Ovary (tissue), 10 donors: ENCODE measurements around the gene NFKBIA. TPM values are rescaled to one million over a fixed set of nuclear protein-coding genes. Genes with fewer than 3 reads are reported as not detected.

ENCODE experiments used
- DNase-seq, 5 donors: peaks; one replicate each; pipeline ENCODE4 v3.0.0-alpha.2; 2019 to 2020
- H3K27ac ChIP-seq, 2 donors: fragments of 200-600 bp; one replicate each; pipeline versions ENCODE4 v1.5.1 to v1.8.0; 2019 to 2022
- H3K27me3 ChIP-seq: fragments of 200-600 bp; one replicate; pipeline ENCODE4 v1.8.0; 2022
- H3K36me3 ChIP-seq: fragments of 200-600 bp; sonication (generic); one replicate; pipeline ENCODE4 v1.5.1; 2019
- H3K4me1 ChIP-seq: one replicate; pipeline ENCODE4 v1.8.1; 2013; ENCODE audit warnings: mild to moderate bottlenecking, moderate library complexity; ENCODE audit not compliant: insufficient read depth
- H3K4me3 ChIP-seq: fragments of 200-600 bp; sonication (generic); one replicate; pipeline ENCODE4 v1.5.1; 2017
- H3K9me3 ChIP-seq, 2 donors: fragments of 200-600 bp in 1 of 2; sonication (generic) in 1 of 2; one replicate each; pipeline versions ENCODE4 v1.5.1 to v1.8.1; 2013 to 2019; ENCODE audit warnings: mild to moderate bottlenecking in 1 of 2, moderate library complexity in 1 of 2
- CTCF ChIP-seq, 3 donors: fragments of 450-650 bp in 2 of 3; fragments of 200-600 bp in 1 of 3; IDR thresholded peaks; one replicate each; pipeline versions ENCODE4 v1.5.1 to v1.8.0; 2016 to 2022; ENCODE audit warnings: antibody characterized with exemption in 3 of 3, mild to moderate bottlenecking in 1 of 3
- EP300 ChIP-seq: sonication (generic); formaldehyde crosslinking; IDR thresholded peaks from one replicate; pipeline ENCODE4 v1.6.1; 2017; ENCODE audit warnings: antibody characterized with exemption
- POLR2A ChIP-seq: fragments of 450-650 bp; IDR thresholded peaks from one replicate; pipeline ENCODE4 v1.6.1; 2017; ENCODE audit warnings: antibody characterized with exemption, mild to moderate bottlenecking, moderate library complexity
- WGBS, 3 donors: extraction: QIAGEN DNeasy Blood & Tissue Kit in 1 of 3; methylation state at CpG; one replicate each; pipeline versions ENCODE4 v1.1.5 to v1.1.7; 2013 to 2017; 5-methylcytosine and 5-hydroxymethylcytosine counted together
- intact Hi-C, 4 donors: fragments of 100-400 bp; cut with DNase I; formaldehyde crosslinking; loops; one replicate each; pipeline versions ENCODE4 v1.11.0 to v1.15.1; 2022 to 2023
- long read RNA-seq, 3 donors: library from polyadenylated mRNA in 2 of 3; unstranded in 2 of 3; transcript quantifications; one replicate each; pipeline ENCODE4 v2.0.0 and lab custom pipeline, GENCODE V29; 2021 to 2026
- polyA plus RNA-seq, 2 donors: library from polyadenylated mRNA; stranded (reverse); fragments of 200-250 nt in 1 of 2; fragments of 350-450 nt in 1 of 2; fragmentation: Illumina TruSeq in 1 of 2; extraction: RNeasy Lipid Tissue Mini Kit (QIAGEN cat#74804) in 1 of 2; gene quantifications; one replicate each; pipeline ENCODE4 v1.2.3, GENCODE V29; 2013 to 2014
- total RNA-seq, 7 donors: library from RNA; depleted of rRNA in 2 of 7; stranded (reverse); fragments of >200 nt in 2 of 7; fragmentation: NEBNext Ultra II Directional in 3 of 7; extraction: Animal tissue kit (Norgen Biotek cat#: 25700) in 3 of 7; gene quantifications; one replicate each; pipeline versions ENCODE4 v1.1.0 to v1.2.4, GENCODE V29; 2016 to 2023
- donor health status: DM: no; HTN: no; CAD: no; lungs with moderate emphysema.
- donor health status: DM: no; HTN: no; CAD: no.
- donor health status: Bipolar disorder and iron deficiency.
- donor health status: DM: yes; HTN: yes; CAD: no.
- donor health status: DM: no; HTN: no; CAD: no.
- donor health status: DM: yes; HTN: yes; CAD: no.

The NFKBIA gene, protein sequence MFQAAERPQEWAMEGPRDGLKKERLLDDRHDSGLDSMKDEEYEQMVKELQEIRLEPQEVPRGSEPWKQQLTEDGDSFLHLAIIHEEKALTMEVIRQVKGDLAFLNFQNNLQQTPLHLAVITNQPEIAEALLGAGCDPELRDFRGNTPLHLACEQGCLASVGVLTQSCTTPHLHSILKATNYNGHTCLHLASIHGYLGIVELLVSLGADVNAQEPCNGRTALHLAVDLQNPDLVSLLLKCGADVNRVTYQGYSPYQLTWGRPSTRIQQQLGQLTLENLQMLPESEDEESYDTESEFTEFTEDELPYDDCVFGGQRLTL
- total RNA-seq: 1,000 to 10,000 TPM in 1 of 7 donors, 100 to 1,000 TPM in 6; 162 to 1,807 (median 236) TPM
- polyA plus RNA-seq: 100 to 1,000 TPM; 109 to 194 TPM
- long read RNA-seq, donor 1, transcript NFKBIA-201 (6 exons, 1,558 nt): major isoform, 158 of 199 reads
- long read RNA-seq, donor 1, transcript NFKBIA-208 (6 exons, 1,400 nt): minor isoform, 7 of 199 reads
- long read RNA-seq, donor 1, transcript NFKBIA-209 (5 exons, 1,537 nt): minor isoform, 17 of 199 reads
- long read RNA-seq, donor 1, partial matches to known transcripts: 11 of 199 reads
- long read RNA-seq, donor 1, other reads (novel, unspliced or antisense): 6 of 199 reads
- long read RNA-seq, donor 2, transcript NFKBIA-201 (6 exons, 1,558 nt): major isoform, 27 of 36 reads
- long read RNA-seq, donor 2, partial matches to known transcripts: 7 of 36 reads
- long read RNA-seq, donor 2, other reads (novel, unspliced or antisense): 0 of 36 reads
- long read RNA-seq, donor 3, transcript NFKBIA-209 (5 exons, 1,537 nt): minor isoform, 9 of 131 reads
- long read RNA-seq, donor 3, transcript NFKBIA-201 (6 exons, 1,558 nt): major isoform, 107 of 131 reads
- long read RNA-seq, donor 3, partial matches to known transcripts: 9 of 131 reads
- long read RNA-seq, donor 3, other reads (novel, unspliced or antisense): 6 of 131 reads

- Histone ChIP-seq H3K4me3 (peak within 1 kb of the TSS; percentile 95), H3K36me3 (no peaks in the 10 kb centered on the region), H3K4me1 (peaks cover 15% of the 10 kb centered on the region), H3K27ac (peak within 1 kb of the TSS; percentile 96 to 99), H3K27me3 (no peaks in the 10 kb centered on the region), H3K9me3 (no peaks in the 10 kb centered on the region)
- 0 to 1% (median 1%) methylated on average over 24 to 69 of the region's 69 CpGs for WGBS, 3 donors
- intact Hi-C loops: loop anchor here (1.0 to 10.0 kb wide), 8 partner anchors 67 to 420 kb away; partner anchors contain the start of genes PSMA6 (in 2 of the 4) and BRMS1L (in 1 of the 4)
- TF ChIP-seq EP300 (no peak), POLR2A (peak; percentile 97), CTCF (IDR thresholded peaks at IDR 0.05) (peak; percentile 7 to 44 (median 20))
- peak; percentile 88 to 95 (median 91) for DNase-seq
Observed at GRCh38 chr14:35404449-35405303, at the start of gene NFKBIA. Gene NFKBIA (minus strand): TSS chr14:35404749. CDS start chr14:35404644, 105 bp downstream.

- H3K27ac ChIP-seq: no peak overlapping the region
- TF ChIP-seq POLR2A: no peak
- TF ChIP-seq CTCF (IDR thresholded peaks at IDR 0.05): no peak
- TF ChIP-seq EP300: no peak
- no peaks in the 10 kb centered on the region for H3K9me3 ChIP-seq
- 62 to 65% (median 64%) methylated on average over 1 of the region's 1 CpG for WGBS, 3 donors
- DNase-seq: no peak
- H3K4me3 ChIP-seq: no peak overlapping the region
- H3K27me3 ChIP-seq: no peaks in the 10 kb centered on the region
- no peaks in the 10 kb centered on the region for H3K4me1 ChIP-seq
- H3K36me3 ChIP-seq: no peaks in the 10 kb centered on the region
- intact Hi-C loops: no loop called here
Observed at GRCh38 chr14:35446450-35446849, 41.9 kb upstream of the NFKBIA start.

DNA sequence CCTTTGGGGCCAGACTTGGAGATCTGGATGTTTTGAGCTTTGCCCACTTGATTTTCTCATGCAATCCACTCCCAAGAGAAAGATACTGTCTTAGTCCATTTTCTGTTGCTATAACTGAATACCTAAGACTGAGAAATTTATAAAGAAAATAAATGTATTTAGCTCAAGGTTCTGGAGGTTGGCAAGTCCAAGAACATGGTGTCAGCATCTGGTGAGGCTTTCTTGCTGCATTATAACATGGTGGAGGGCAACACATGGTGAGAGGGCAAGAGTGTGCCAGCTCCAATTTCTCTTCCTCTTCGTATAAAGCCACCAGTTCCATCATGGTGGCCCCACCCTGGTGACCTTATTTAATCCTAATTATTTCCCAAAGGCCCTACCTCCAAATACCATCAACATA is 39.6 kb upstream of the NFKBIA start:
- no peaks in the 10 kb centered on the region for H3K27me3 ChIP-seq
- H3K4me3 ChIP-seq: no peak overlapping the region
- no peaks in the 10 kb centered on the region for H3K36me3 ChIP-seq
- H3K27ac ChIP-seq: no peak overlapping the region
- no peak for DNase-seq
- 56 to 76% (median 63%) methylated on average over 1 of the region's 1 CpG for WGBS, 3 donors
- TF ChIP-seq POLR2A (no peak), CTCF (IDR thresholded peaks at IDR 0.05) (no peak), EP300 (no peak)
- no peaks in the 10 kb centered on the region for H3K9me3 ChIP-seq
- intact Hi-C loops: no loop called here
- H3K4me1 ChIP-seq: no peaks in the 10 kb centered on the region
